Loucy (cell line): ENCODE data around the gene PRLR.

Experiments
- H2AFZ ChIP-seq: fragments of 200-600 bp; sonication (generic); 2 replicates; pipeline ENCODE4 v1.6.0; 2016; ENCODE audit warnings: antibody characterized with exemption, mild to moderate bottlenecking, low read length, moderate library complexity
- H3F3A ChIP-seq: fragments of 200-600 bp; 2 replicates; pipeline ENCODE4 v1.6.0; 2016; ENCODE audit warnings: antibody characterized with exemption, low read depth, mild to moderate bottlenecking
- H3K27me3 ChIP-seq: fragments of 200-600 bp; sonication (generic); 2 replicates; pipeline ENCODE4 v1.6.1; 2014; ENCODE audit warnings: low read length, mild to moderate bottlenecking; ENCODE audit not compliant: insufficient read depth, poor library complexity, severe bottlenecking
- H3K36me3 ChIP-seq: fragments of 200-600 bp; sonication (generic); 2 replicates; pipeline ENCODE4 v1.6.1; 2016; ENCODE audit warnings: low read length; ENCODE audit not compliant: insufficient read depth
- H3K4me1 ChIP-seq: fragments of 200-600 bp; sonication (generic); 2 replicates; pipeline ENCODE4 v1.5.1; 2014; ENCODE audit warnings: low read length, mild to moderate bottlenecking; ENCODE audit not compliant: insufficient read depth, poor library complexity, severe bottlenecking
- H3K4me2 ChIP-seq: fragments of 200-600 bp; sonication (generic); 2 replicates; pipeline ENCODE4 v1.6.0; 2014; ENCODE audit warnings: antibody characterized with exemption, low read length, low read depth, mild to moderate bottlenecking; ENCODE audit not compliant: poor library complexity, severe bottlenecking
- H3K4me3 ChIP-seq: fragments of 200-600 bp; sonication (generic); 2 replicates; pipeline ENCODE4 v1.5.1; 2014; ENCODE audit warnings: low read length, mild to moderate bottlenecking, mixed read lengths; ENCODE audit not compliant: poor library complexity, severe bottlenecking
- H3K79me2 ChIP-seq: fragments of 200-600 bp; sonication (generic); 2 replicates; pipeline ENCODE4 v1.6.1; 2014; ENCODE audit warnings: low read length; ENCODE audit not compliant: insufficient read depth
- H3K9ac ChIP-seq: fragments of 200-600 bp; sonication (generic); 2 replicates; pipeline ENCODE4 v1.6.0; 2014; ENCODE audit warnings: mild to moderate bottlenecking, low read depth, low read length, moderate library complexity; ENCODE audit not compliant: poor library complexity, severe bottlenecking
- H3K9me2 ChIP-seq: fragments of 200-600 bp; sonication (generic); replicated peaks from 2 replicates; pipeline ENCODE4 v1.6.1; 2016; ENCODE audit warnings: low read depth, low read length, mixed read lengths
- H3K9me3 ChIP-seq: fragments of 200-600 bp; sonication (generic); 2 replicates; pipeline ENCODE4 v1.6.1; 2014; ENCODE audit warnings: mild to moderate bottlenecking, antibody characterized with exemption, low read length, low read depth; ENCODE audit not compliant: insufficient read depth
- H4K20me1 ChIP-seq: fragments of 200-600 bp; sonication (generic); 2 replicates; pipeline ENCODE4 v1.6.0; 2014; ENCODE audit warnings: antibody characterized with exemption, low read length, mild to moderate bottlenecking; ENCODE audit not compliant: insufficient read depth, poor library complexity, severe bottlenecking
- CTCF ChIP-seq: fragments of 200-600 bp; sonication (generic); conservative IDR thresholded peaks from 2 replicates; pipeline ENCODE4 v1.5.1; 2014; ENCODE audit warnings: mild to moderate bottlenecking, antibody characterized with exemption, low read length
- EZH2phosphoT487 ChIP-seq: fragments of 200-600 bp; IDR thresholded peaks from 2 replicates; pipeline ENCODE4 v1.6.1; 2018; ENCODE audit warnings: antibody characterized with exemption, mild to moderate bottlenecking, moderate library complexity, borderline replicate concordance

PRLR gene

GRCh38 chr5:35023391-35024178 is 206.7 kb downstream of the PRLR start:
- Histone ChIP-seq H4K20me1 (no peaks in the 10 kb centered on the region), H3K4me3 (no peak overlapping the region), H2AFZ (no peak overlapping the region), H3K27me3 (no peaks in the 10 kb centered on the region), H3K4me1 (no peaks in the 10 kb centered on the region), H3K9ac (no peak overlapping the region), H3K4me2 (no peak overlapping the region), H3K9me2 (no peaks in the 10 kb centered on the region), H3K9me3 (no peaks in the 10 kb centered on the region), H3K79me2 (no peaks in the 10 kb centered on the region), H3F3A (no peaks in the 10 kb centered on the region), H3K36me3 (no peaks in the 10 kb centered on the region)
- TF ChIP-seq CTCF (no peak), EZH2phosphoT487 (no peak)

- no peaks in the 10 kb centered on the region for H3K4me1 ChIP-seq
- H3K4me3 ChIP-seq = no peak overlapping the region
- no peaks in the 10 kb centered on the region for H3F3A ChIP-seq
- H2AFZ ChIP-seq = no peak overlapping the region
- TF ChIP-seq EZH2phosphoT487 = no peak
- no peak for TF ChIP-seq CTCF
- H3K4me2 ChIP-seq = no peak overlapping the region
- no peak overlapping the region for H3K9ac ChIP-seq
- H3K36me3 ChIP-seq = no peaks in the 10 kb centered on the region
- no peaks in the 10 kb centered on the region for H4K20me1 ChIP-seq
- no peaks in the 10 kb centered on the region for H3K27me3 ChIP-seq
- H3K9me3 ChIP-seq = no peaks in the 10 kb centered on the region
- no peaks in the 10 kb centered on the region for H3K9me2 ChIP-seq
- H3K79me2 ChIP-seq = no peaks in the 10 kb centered on the region
Observed at GRCh38 chr5:35016174-35017051, 213.9 kb downstream of the PRLR start.

GRCh38 chr5:35015063-35015462 is 215.2 kb downstream of the PRLR start:
- Histone ChIP-seq H2AFZ (no peak overlapping the region), H3K27me3 (no peaks in the 10 kb centered on the region), H3K9me3 (no peaks in the 10 kb centered on the region), H3K9me2 (no peaks in the 10 kb centered on the region), H3K4me3 (no peak overlapping the region), H3K4me2 (no peak overlapping the region), H3K4me1 (no peaks in the 10 kb centered on the region), H3K36me3 (no peaks in the 10 kb centered on the region), H3K79me2 (no peaks in the 10 kb centered on the region), H3K9ac (no peak overlapping the region), H3F3A (no peaks in the 10 kb centered on the region), H4K20me1 (no peaks in the 10 kb centered on the region)
- TF ChIP-seq EZH2phosphoT487 (no peak), CTCF (no peak)
